Lower lobe of right lung (tissue), 2 donors: Measurements from ENCODE around the gene RIC1. TPM values are rescaled to one million over a fixed set of nuclear protein-coding genes. Genes with fewer than 3 reads are reported as not detected.

ENCODE experiments used
- ATAC-seq, 2 donors: fragments of 200-7000 bp; cut with Tn5 transposase; one replicate each; pipeline ENCODE4 v1.9.1; 2020 to 2022; ENCODE audit warnings: mild to moderate bottlenecking in 2 of 2, moderate library complexity in 2 of 2
- DNase-seq: peaks from one replicate; pipeline ENCODE4 v3.0.0-alpha.2; 2020
- H3K27ac ChIP-seq: fragments of 200-600 bp; one replicate; pipeline ENCODE4 v1.8.0; 2022
- H3K27me3 ChIP-seq: fragments of 200-600 bp; one replicate; pipeline ENCODE4 v1.8.0; 2022; ENCODE audit warnings: low read depth
- H3K36me3 ChIP-seq: fragments of 200-600 bp; one replicate; pipeline ENCODE4 v1.8.0; 2022; ENCODE audit warnings: mild to moderate bottlenecking
- H3K4me1 ChIP-seq: fragments of 200-600 bp; one replicate; pipeline ENCODE4 v1.8.0; 2022
- H3K4me3 ChIP-seq: fragments of 200-600 bp; one replicate; pipeline ENCODE4 v1.8.0; 2022; ENCODE audit warnings: mild to moderate bottlenecking
- H3K9me3 ChIP-seq: fragments of 200-600 bp; one replicate; pipeline ENCODE4 v1.8.0; 2022
- CTCF ChIP-seq: fragments of 200-600 bp; IDR thresholded peaks from one replicate; pipeline ENCODE4 v1.8.0; 2022; ENCODE audit warnings: antibody characterized with exemption, mild to moderate bottlenecking
- intact Hi-C: fragments of 100-400 bp; cut with DNase I; formaldehyde crosslinking; loops from one replicate; pipeline ENCODE4 v1.11.0; 2022
- total RNA-seq: library from RNA; stranded (reverse); fragmentation: NEBNext Ultra II Directional; extraction: Animal tissue kit (Norgen Biotek cat#: 25700); gene quantifications from one replicate; pipeline ENCODE4 v1.2.1, GENCODE V29; 2021
- donor health status: DM: no; HTN: yes; CAD: no; lungs with severe emphysema.

The RIC1 gene
- total RNA-seq, 1 donor from 2014 or later: 20.5 TPM

DNA sequence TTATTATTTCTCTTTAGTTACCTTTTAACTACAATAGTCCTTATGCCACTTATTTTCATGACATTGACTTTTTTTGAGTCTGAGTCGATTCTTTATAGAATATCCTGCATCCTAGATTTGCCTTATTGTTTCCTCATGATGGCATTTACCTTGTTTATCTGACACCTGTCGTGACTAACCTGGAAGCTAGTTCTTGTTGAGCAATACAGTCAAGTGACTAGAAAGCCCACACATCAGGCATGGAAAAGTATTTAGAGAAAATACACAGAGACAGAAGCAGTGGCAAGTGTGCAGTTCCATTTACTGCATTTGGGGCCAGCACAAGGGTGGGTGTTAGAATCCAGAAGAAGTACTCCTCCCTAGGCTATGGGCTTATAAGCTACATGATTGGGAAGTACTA lies 106.2 kb downstream of the RIC1 start:
- Histone ChIP-seq H3K36me3 (peaks cover 18% of the 10 kb centered on the region), H3K27me3 (no peaks in the 10 kb centered on the region), H3K4me1 (peaks cover 4% of the 10 kb centered on the region), H3K4me3 (no peak overlapping the region), H3K27ac (no peak overlapping the region), H3K9me3 (no peaks in the 10 kb centered on the region)
- intact Hi-C loops: no loop called here
- ATAC-seq: no peak
- no peak for TF ChIP-seq CTCF
- DNase-seq: no peak

- DNase-seq (no peak), ATAC-seq (no peak)
- H3K4me1 ChIP-seq: no peaks in the 10 kb centered on the region
- H3K27me3 ChIP-seq: no peaks in the 10 kb centered on the region
- H3K9me3 ChIP-seq: no peaks in the 10 kb centered on the region
- H3K4me3 ChIP-seq: no peak overlapping the region
- H3K36me3 ChIP-seq: peaks cover 22% of the 10 kb centered on the region
- TF ChIP-seq CTCF: no peak
- H3K27ac ChIP-seq: no peak overlapping the region
- intact Hi-C loops: no loop called here
Measured at GRCh38 chr9:5736563-5737346, 107.8 kb downstream of the RIC1 start.

GRCh38 chr9:5743109-5743508 lies 114.2 kb downstream of the RIC1 start:
- ATAC-seq (no peak), DNase-seq (no peak)
- no peaks in the 10 kb centered on the region for H3K4me1 ChIP-seq
- H3K4me3 ChIP-seq: no peak overlapping the region
- H3K27me3 ChIP-seq: no peaks in the 10 kb centered on the region
- TF ChIP-seq CTCF: no peak
- H3K9me3 ChIP-seq: no peaks in the 10 kb centered on the region
- no peak overlapping the region for H3K27ac ChIP-seq
- peaks cover 73% of the 10 kb centered on the region for H3K36me3 ChIP-seq
- intact Hi-C loops: no loop called here

GRCh38 chr9:5748438-5748837 lies 119.5 kb downstream of the RIC1 start:
- H3K27ac ChIP-seq: no peak overlapping the region
- H3K9me3 ChIP-seq: no peaks in the 10 kb centered on the region
- DNase-seq: no peak
- no peak for ATAC-seq
- intact Hi-C loops: no loop called here
- H3K4me1 ChIP-seq: no peaks in the 10 kb centered on the region
- no peak for TF ChIP-seq CTCF
- H3K36me3 ChIP-seq: peaks cover 77% of the 10 kb centered on the region
- H3K27me3 ChIP-seq: no peaks in the 10 kb centered on the region
- H3K4me3 ChIP-seq: no peak overlapping the region

GRCh38 chr9:5749306-5749705 lies 120.4 kb downstream of the RIC1 start:
- no peaks in the 10 kb centered on the region for H3K9me3 ChIP-seq
- TF ChIP-seq CTCF: no peak
- no peak overlapping the region for H3K27ac ChIP-seq
- H3K27me3 ChIP-seq: no peaks in the 10 kb centered on the region
- DNase-seq: no peak
- intact Hi-C loops: no loop called here
- no peak overlapping the region for H3K4me3 ChIP-seq
- no peak for ATAC-seq
- no peaks in the 10 kb centered on the region for H3K4me1 ChIP-seq
- H3K36me3 ChIP-seq: peaks cover 69% of the 10 kb centered on the region
